Measurements from ENCODE around the gene MIPOL1. TPM values are rescaled to one million over a fixed set of nuclear protein-coding genes. Genes with fewer than 3 reads are reported as not detected.

Gene MIPOL1
- total and polyA plus RNA-seq, 4 donors, result 0.51 to 6.6 (median 1.9) TPM

GRCh38 chr14:37437490-37437889, 239.8 kb downstream of the MIPOL1 start:
- Histone ChIP-seq H3K4me1 (ENCODE audit: control insufficient read depth in 4 of 4, insufficient read depth in 4 of 4, low read length in 3 of 4) (peaks cover 0 to 1% (median 0%) of the 10 kb centered on the region in 4 donors), H3K9me3 (ENCODE audit: control insufficient read depth in 4 of 4, low read length in 3 of 4) (no peaks in the 10 kb centered on the region), H3K9ac (ENCODE audit: low read depth in 1 of 2, low read length in 2 of 2) (no peak overlapping the region), H3K27me3 (ENCODE audit: control insufficient read depth in 4 of 4, insufficient read depth in 4 of 4, low read length in 3 of 4) (no peaks in the 10 kb centered on the region), H3K4me3 (ENCODE audit: low read depth in 1 of 3, low read length in 3 of 3) (no peak overlapping the region), H3K27ac (ENCODE audit: low read depth in 1 of 2, low read length in 2 of 2) (no peak overlapping the region), H3K36me3 (ENCODE audit: control insufficient read depth in 4 of 4, insufficient read depth in 3 of 4, low read depth in 1 of 4, low read length in 3 of 4) (no peaks in the 10 kb centered on the region)
- TF ChIP-seq REST (IDR thresholded peaks at IDR 0.05), result no peak
- TF ChIP-seq NR2F2 (IDR thresholded peaks at IDR 0.05), result no peak
- TF ChIP-seq ZBTB33 (IDR thresholded peaks at IDR 0.05), result no peak
- no peak for TF ChIP-seq TAF1 (conservative IDR thresholded peaks at IDR 0.05)
- no peak for TF ChIP-seq JUND (IDR thresholded peaks at IDR 0.05)
- no peak for TF ChIP-seq HNF4A (conservative IDR thresholded peaks at IDR 0.05)
- no peak for TF ChIP-seq EGR1 (IDR thresholded peaks at IDR 0.05; ENCODE audit: low read depth in 2 of 2)
- TF ChIP-seq FOXA1 (IDR thresholded peaks at IDR 0.05), result no peak
- no peak for TF ChIP-seq ATF3 (IDR thresholded peaks at IDR 0.05)
- no peak for TF ChIP-seq YY1 (IDR thresholded peaks at IDR 0.05)
- TF ChIP-seq MAX (IDR thresholded peaks at IDR 0.05), result no peak
- TF ChIP-seq HNF4G (IDR thresholded peaks at IDR 0.05), result no peak
- TF ChIP-seq SP1 (IDR thresholded peaks at IDR 0.05), result no peak
- TF ChIP-seq CTCF (IDR thresholded peaks at IDR 0.05; ENCODE audit: low read depth, low read length, missing input control), result no peak
- TF ChIP-seq GABPA (IDR thresholded peaks at IDR 0.05 in 1 of 2, conservative IDR thresholded peaks at IDR 0.05 in 1 of 2), result no peak
- no peak for TF ChIP-seq FOXA2 (IDR thresholded peaks at IDR 0.05)
- TF ChIP-seq RAD21 (IDR thresholded peaks at IDR 0.05), result no peak
- no peak for TF ChIP-seq RXRA (IDR thresholded peaks at IDR 0.05)
- 82% methylated on average over 2 of the region's 2 CpGs for WGBS
- no peak for DNase-seq (ENCODE audit: low spot score)
